Activated naive CD4-positive, alpha-beta T cell treated with anti-CD3 and anti-CD28 coated beads, Interleukin-2, amount 50 U/mL, for 24 hours (primary cell): ENCODE data around the gene E4F1.

Experiments used
- H3K27ac Mint-ChIP-seq: one replicate; pipeline ENCODE4 v1.8.0; 2021; ENCODE audit warnings: mild to moderate bottlenecking, mixed read lengths
- H3K27me3 Mint-ChIP-seq: one replicate; pipeline ENCODE4 v1.8.0; 2021; ENCODE audit warnings: mixed read lengths
- H3K36me3 Mint-ChIP-seq: one replicate; pipeline ENCODE4 v1.8.0; 2021; ENCODE audit warnings: mixed read lengths
- H3K4me1 Mint-ChIP-seq: one replicate; pipeline ENCODE4 v1.8.0; 2021; ENCODE audit warnings: mixed read lengths
- H3K4me3 Mint-ChIP-seq: one replicate; pipeline ENCODE4 v1.8.0; 2021; ENCODE audit warnings: mild to moderate bottlenecking, mixed read lengths
- H3K9me3 Mint-ChIP-seq: one replicate; pipeline ENCODE4 v1.8.0; 2021; ENCODE audit warnings: mixed read lengths

The E4F1 gene

DNA sequence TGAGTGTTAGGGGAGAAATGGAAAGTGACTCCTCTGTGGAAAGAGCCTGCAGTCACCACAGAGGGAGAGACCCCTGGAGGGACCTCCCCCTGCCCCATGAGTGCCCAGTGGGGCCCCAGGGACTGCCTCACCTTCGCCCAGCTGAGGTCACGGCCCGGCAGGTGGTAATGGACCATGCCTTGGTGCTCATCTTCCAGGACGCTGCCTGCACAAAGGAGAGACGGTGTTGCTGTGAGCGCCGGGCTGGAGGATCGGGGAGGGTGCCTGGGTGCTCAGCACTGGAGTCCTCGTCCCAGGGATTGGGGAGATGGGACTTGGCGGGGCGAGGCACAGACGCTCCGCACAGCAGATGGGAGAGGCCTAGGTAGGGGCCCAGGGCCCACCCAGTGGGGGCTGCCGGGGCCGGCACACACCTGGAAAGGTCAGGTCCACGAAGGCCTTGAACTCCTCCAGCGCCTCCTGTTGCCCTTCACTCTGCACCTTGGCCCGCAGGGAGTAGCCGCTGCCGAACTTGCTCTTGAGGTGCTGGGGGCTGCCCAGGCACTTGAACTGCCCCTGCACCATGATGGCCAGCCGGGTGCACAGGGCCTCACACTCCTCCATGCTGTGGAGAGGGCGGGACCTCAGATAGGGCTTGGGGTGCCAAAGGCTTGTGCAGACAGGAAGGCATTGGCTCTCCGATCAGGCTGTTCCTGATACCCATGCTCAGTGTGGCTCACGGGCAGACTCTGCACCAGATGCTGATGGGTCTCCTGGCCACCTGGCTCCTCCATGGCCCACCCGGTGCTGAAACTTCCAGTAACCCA lies 54.3 kb downstream of the E4F1 start:
- Mint-ChIP-seq H3K36me3 (no peaks in the 10 kb centered on the region), H3K27me3 (no peaks in the 10 kb centered on the region), H3K9me3 (no peaks in the 10 kb centered on the region), H3K4me1 (no peaks in the 10 kb centered on the region), H3K4me3 (no peak overlapping the region), H3K27ac (no peak overlapping the region)

DNA sequence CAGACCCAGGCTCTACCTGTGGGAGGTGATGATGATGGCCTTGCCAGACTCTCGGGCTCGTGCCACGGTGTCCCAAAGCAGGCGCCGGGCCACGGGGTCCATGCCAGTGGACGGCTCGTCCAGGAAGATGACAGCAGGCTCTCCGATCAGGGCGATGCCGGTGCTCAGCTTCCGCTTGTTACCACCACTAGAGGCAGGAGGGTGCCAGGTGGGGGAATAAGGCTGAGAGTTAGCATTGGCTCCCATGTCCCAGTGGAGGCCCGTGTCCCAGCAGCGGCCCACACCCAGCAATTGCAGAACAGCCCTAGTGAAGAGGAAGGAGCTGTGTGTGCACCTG lies 54.8 kb downstream of the E4F1 start:
- Mint-ChIP-seq H3K27me3 (no peaks in the 10 kb centered on the region), H3K4me3 (no peak overlapping the region), H3K36me3 (no peaks in the 10 kb centered on the region), H3K27ac (no peak overlapping the region), H3K4me1 (no peaks in the 10 kb centered on the region), H3K9me3 (no peaks in the 10 kb centered on the region)

DNA sequence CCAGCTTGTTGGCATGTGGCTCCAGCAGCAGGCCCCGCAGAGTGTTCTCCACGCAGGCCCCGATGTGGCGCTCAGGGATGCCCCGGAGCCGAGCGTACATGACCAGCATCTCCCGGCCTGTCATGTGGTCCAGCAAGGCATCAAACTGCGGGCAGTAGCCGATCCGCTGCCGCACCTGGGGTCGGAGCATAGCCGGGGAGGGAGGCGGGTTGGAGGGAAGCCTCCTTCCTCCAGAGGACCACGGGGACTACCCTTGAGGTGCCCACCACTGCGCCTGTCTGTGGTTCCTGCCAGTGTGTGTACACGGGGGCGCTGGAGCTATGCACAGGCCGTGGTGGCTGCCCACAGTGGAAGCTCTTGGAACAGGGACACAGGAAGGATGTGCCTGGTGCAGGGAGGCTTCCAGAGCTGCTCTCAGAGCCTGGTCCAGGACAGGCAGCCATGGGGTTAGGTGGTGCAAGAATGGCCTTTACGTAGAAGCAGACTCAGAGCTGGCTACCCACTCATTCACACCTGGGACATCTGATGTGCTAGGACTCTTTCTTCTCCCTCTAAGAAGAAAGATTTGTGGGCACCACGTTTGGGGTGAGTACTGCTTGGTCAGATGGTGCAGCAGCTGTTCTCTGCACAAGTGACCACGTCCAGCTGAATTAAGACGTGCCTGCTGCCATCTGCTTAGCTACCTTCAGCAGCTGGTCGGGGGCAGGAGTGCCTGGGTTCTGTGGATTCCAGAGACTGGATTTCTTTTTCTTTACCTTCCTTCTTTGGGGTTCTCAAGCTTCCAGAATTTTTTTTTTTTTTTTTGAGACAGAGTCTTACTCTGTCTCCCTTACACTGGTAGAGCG lies 55.8 kb downstream of the E4F1 start:
- H3K36me3 Mint-ChIP-seq = peaks cover 3% of the 10 kb centered on the region
- H3K9me3 Mint-ChIP-seq = no peaks in the 10 kb centered on the region
- H3K4me3 Mint-ChIP-seq = no peak overlapping the region
- no peaks in the 10 kb centered on the region for H3K4me1 Mint-ChIP-seq
- no peak overlapping the region for H3K27ac Mint-ChIP-seq
- H3K27me3 Mint-ChIP-seq = no peaks in the 10 kb centered on the region

DNA sequence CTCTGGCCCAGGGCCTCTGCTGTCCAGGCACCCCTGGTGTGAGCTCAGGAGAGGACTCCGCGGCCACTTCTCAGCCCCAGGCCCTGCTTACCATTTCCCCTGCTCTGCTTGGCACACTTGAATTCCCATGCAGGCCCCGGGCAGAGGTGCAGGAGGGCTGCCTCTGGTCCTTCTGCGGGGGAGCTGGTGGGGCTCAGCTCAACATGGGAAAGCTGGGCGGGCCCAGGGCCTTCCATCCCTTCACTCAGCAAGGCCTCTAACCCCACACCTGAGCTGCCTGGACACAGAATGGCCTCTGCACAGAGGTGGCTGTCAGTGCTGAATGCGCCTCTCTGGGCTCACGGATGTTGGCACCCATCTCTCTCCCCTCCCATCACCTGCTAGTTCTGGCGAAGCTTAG lies 57.1 kb downstream of the E4F1 start:
- Mint-ChIP-seq H3K27me3 (no peaks in the 10 kb centered on the region), H3K4me3 (no peak overlapping the region), H3K36me3 (peaks cover 3% of the 10 kb centered on the region), H3K27ac (no peak overlapping the region), H3K4me1 (no peaks in the 10 kb centered on the region), H3K9me3 (no peaks in the 10 kb centered on the region)

DNA sequence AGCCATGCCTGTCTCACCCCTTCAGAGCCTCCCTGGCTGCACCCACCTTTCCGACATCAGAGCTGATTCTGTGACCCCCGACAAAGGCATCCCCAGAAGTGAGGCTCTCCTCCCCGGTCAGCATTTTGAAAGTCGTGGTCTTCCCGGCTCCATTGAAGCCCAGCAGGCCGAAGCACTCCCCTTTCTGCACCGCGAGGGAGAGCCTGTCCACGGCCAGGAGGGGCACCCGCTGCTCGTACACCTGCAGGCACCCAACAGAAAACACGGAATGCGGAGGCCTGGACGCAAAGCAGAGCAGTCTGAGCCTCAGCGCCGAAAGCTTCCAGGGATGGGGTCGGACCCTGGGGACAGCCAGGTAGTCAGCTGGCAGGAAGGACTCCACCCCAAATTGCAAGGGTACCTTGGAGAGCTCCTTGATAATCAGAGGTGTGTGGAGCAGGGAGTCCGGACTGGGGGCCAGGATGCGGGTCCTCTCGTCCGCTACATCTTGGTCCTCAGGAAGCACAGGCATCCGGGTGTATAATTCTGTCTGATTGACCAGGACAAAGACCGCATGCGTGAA lies 57.7 kb downstream of the E4F1 start:
- Mint-ChIP-seq H3K27ac (no peak overlapping the region), H3K36me3 (peaks cover 3% of the 10 kb centered on the region)

DNA sequence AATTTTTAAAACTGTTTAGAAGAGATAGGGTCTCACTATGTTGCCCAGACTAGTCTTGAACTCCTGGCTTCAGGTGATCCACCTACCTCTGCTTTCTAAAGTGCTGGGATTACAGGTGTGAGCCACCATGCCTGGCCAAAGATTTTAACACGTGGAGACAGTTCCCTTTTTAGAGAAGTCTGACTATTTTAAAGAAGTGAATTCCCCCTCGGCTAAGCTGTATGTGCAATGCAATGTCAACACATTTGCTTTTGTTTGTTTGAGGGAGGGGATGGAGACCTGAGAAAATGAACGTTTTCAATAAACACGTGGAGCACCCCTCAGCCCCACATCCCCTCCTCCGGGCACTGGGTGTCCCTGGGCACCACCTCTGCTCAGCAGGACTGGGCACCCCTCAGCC lies 58.9 kb downstream of the E4F1 start:
- Mint-ChIP-seq H3K27ac (no peak overlapping the region), H3K9me3 (no peaks in the 10 kb centered on the region), H3K27me3 (no peaks in the 10 kb centered on the region), H3K4me1 (no peaks in the 10 kb centered on the region), H3K36me3 (peaks cover 3% of the 10 kb centered on the region), H3K4me3 (no peak overlapping the region)

More for the DNA sequence above, 57.7 kb downstream of the E4F1 start:
- H3K4me1 Mint-ChIP-seq = no peaks in the 10 kb centered on the region
- H3K4me3 Mint-ChIP-seq = no peak overlapping the region
- H3K27me3 Mint-ChIP-seq = no peaks in the 10 kb centered on the region
- H3K9me3 Mint-ChIP-seq = no peaks in the 10 kb centered on the region

DNA sequence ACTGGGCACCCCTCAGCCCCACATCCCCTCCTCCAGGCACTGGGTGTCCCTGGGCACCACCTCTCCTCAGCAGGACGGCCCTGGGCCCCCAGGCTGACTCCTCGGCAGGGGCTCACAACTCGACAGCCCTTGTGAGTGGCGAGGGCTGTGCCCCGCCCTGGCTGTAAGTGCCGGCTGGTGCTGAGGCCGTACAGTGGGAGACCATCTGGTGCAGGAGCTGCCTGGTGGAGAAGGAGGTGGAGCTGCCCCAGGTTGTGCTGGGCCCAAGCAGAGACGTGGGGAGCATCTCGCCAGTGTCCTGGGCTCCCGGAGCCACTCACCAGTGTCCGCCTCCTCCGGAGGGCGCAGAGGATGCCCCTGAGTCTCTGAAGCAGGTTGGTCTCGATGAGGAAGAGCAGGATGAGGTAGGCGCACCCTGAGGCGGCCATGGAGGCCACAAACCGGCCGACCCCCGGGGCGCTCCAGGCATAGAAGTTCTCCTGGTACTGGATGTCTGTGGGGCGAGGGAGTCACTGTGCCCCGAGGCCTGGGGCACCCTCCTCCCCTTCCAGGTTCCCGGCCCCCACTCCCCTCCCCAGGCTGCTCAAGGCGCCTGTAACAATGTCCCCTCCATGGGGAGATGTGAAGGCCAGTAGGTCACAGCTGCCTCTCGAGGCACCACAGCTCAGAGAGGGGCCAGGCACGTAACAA lies 59.6 kb downstream of the E4F1 start:
- Mint-ChIP-seq H3K9me3 (no peaks in the 10 kb centered on the region), H3K27me3 (no peaks in the 10 kb centered on the region), H3K36me3 (peaks cover 3% of the 10 kb centered on the region), H3K4me1 (no peaks in the 10 kb centered on the region), H3K4me3 (no peak overlapping the region), H3K27ac (no peak overlapping the region)

DNA sequence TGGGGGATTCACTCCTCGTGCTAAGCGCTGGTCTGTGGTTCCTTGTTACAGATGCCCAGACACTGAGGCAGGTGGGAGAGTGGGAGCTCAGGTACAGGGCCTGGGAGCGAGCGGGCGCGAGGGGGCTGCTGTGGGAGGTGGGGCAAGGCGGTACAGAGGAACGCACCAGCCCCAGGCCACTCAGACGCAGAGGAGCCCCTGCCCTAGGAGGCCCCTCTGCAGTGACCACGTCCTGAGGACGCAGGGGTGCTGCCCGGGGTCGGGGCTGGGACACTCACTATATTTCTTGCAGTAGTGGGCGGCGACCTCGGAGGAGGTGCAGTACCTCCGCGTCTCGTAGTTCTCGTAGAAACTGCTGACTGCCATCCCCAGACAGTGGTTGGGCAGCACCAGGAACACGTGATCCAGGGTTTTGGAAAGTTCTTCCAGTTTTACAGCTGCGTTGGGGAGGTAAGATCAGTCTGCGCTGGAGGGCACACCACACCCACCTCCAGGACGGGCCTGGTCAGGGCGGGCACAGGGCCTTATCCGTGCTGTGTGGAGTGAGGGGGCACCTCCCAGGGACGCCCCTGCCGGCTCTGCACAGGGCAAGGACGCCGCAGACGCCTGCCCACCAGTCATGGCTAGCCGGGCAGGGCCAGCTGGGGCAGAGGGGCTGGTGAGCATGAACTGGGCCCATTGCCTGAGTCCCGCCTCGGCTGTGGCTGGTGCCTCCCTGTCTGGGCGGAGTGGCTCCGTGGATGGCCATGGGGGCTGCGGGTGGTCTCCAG lies 60.8 kb downstream of the E4F1 start:
- peaks cover 3% of the 10 kb centered on the region for H3K36me3 Mint-ChIP-seq
- no peak overlapping the region for H3K4me3 Mint-ChIP-seq
- no peak overlapping the region for H3K27ac Mint-ChIP-seq
- H3K27me3 Mint-ChIP-seq = no peaks in the 10 kb centered on the region
- no peaks in the 10 kb centered on the region for H3K4me1 Mint-ChIP-seq
- no peaks in the 10 kb centered on the region for H3K9me3 Mint-ChIP-seq

DNA sequence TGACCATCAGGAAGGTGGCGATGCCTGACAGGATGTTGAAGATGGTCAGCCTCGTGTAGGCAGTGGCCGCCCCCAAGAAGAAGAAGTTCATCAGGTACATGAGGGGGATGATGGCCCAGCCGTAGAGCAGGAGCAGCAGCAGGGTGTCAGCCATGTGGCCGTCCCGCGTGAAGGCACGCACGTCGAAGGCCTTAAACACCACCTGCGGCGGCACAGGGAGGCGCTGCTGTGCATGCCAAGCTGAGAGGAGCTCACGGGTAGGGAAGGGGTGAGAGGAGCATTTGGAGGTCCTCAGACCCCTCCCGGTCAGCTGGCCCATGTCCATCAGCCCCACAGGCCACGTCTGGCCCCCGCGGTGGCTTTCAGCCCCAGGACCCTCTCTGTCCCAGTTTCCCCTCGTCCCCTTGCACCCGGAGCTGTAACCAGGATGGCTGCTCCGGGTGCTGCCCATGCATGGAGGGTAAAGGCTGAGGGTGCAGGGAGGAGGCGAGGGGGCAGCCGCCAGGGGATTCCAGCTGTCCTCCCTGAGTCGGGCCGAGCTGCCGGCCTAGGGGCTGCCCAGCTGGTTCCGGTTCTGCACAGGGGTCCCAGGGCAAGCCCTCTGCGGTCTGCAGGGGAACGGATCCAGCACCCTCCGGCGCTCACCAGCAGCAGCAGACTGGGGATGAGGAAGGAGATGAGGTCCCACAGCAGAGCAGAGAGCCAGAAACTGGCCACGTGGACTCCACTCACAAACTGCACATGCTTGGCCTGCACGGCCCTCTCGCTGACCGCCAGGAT lies 61.6 kb downstream of the E4F1 start:
- Mint-ChIP-seq H3K36me3 (peaks cover 3% of the 10 kb centered on the region), H3K4me3 (no peak overlapping the region), H3K9me3 (no peaks in the 10 kb centered on the region), H3K27ac (no peak overlapping the region), H3K27me3 (no peaks in the 10 kb centered on the region), H3K4me1 (no peaks in the 10 kb centered on the region)
